GM21390 (cell line): ENCODE data around the gene CIAPIN1.

ENCODE experiments used
- ATAC-seq: cut with Tn5 transposase; IDR thresholded peaks from one replicate; pipeline ENCODE4 v1.9.1; 2021; ENCODE audit not compliant: unreplicated experiment

The CIAPIN1 gene

GRCh38 chr16:57476546-57477410 is 29.6 kb upstream of the CIAPIN1 start:
- no peak for ATAC-seq

GRCh38 chr16:57475711-57476339 is 28.6 kb upstream of the CIAPIN1 start:
- peak; percentile 96 for ATAC-seq

GRCh38 chr16:57474671-57475661 is 27.8 kb upstream of the CIAPIN1 start:
- ATAC-seq = no peak

GRCh38 chr16:57473906-57474305 is 26.7 kb upstream of the CIAPIN1 start:
- ATAC-seq = no peak

GRCh38 chr16:57473176-57473840 is 26.1 kb upstream of the CIAPIN1 start:
- no peak for ATAC-seq

GRCh38 chr16:57472665-57473060 is 25.5 kb upstream of the CIAPIN1 start:
- ATAC-seq = no peak

GRCh38 chr16:57471852-57472664 is 24.9 kb upstream of the CIAPIN1 start:
- ATAC-seq = no peak

- no peak for ATAC-seq
Observed at GRCh38 chr16:57471209-57471608, 24.0 kb upstream of the CIAPIN1 start.

- no peak for ATAC-seq
Observed at GRCh38 chr16:57470711-57471110, 23.5 kb upstream of the CIAPIN1 start.

GRCh38 chr16:57469917-57470470 is 22.8 kb upstream of the CIAPIN1 start:
- no peak for ATAC-seq

- no peak for ATAC-seq
Observed at GRCh38 chr16:57469046-57469445, 21.9 kb upstream of the CIAPIN1 start.

GRCh38 chr16:57468346-57468745 is 21.2 kb upstream of the CIAPIN1 start:
- no peak for ATAC-seq

- no peak for ATAC-seq
Observed at GRCh38 chr16:57464523-57464922, 17.3 kb upstream of the CIAPIN1 start.

GRCh38 chr16:57462978-57463362 is 15.8 kb upstream of the CIAPIN1 start:
- ATAC-seq = no peak

- ATAC-seq = peak; percentile 94
Observed at GRCh38 chr16:57462209-57462977, 15.2 kb upstream of the CIAPIN1 start, which contains the start of gene POLR2C. TSS of gene POLR2C (plus strand) at chr16:57462679. CDS start at chr16:57462725, 46 bp downstream.

- no peak for ATAC-seq
Observed at GRCh38 chr16:57452021-57452420, 4.8 kb upstream of the CIAPIN1 start.

GRCh38 chr16:57446531-57447185 is 527 bp downstream of the CIAPIN1 start:
- peak; percentile 28 for ATAC-seq

- no peak for ATAC-seq
Observed at GRCh38 chr16:57445510-57445909, 1.7 kb downstream of the CIAPIN1 start.
